Neural progenitor cell (in vitro differentiated cells): ENCODE data around the gene BEND3.

Experiments
- EZH2 ChIP-seq: fragments of 200-600 bp; sonication (generic); IDR thresholded peaks from 2 replicates; pipeline ENCODE4 v1.6.1; 2017; ENCODE audit warnings: antibody characterized with exemption, mild to moderate bottlenecking, moderate library complexity
- TF ChIP-seq, protein P1 (sequence below): fragments of 200-600 bp; sonication (generic); IDR thresholded peaks from 2 replicates; pipeline ENCODE4 v1.5.1; 2017; ENCODE audit warnings: antibody characterized with exemption, mild to moderate bottlenecking

- TF ChIP-seq, protein P1, sequence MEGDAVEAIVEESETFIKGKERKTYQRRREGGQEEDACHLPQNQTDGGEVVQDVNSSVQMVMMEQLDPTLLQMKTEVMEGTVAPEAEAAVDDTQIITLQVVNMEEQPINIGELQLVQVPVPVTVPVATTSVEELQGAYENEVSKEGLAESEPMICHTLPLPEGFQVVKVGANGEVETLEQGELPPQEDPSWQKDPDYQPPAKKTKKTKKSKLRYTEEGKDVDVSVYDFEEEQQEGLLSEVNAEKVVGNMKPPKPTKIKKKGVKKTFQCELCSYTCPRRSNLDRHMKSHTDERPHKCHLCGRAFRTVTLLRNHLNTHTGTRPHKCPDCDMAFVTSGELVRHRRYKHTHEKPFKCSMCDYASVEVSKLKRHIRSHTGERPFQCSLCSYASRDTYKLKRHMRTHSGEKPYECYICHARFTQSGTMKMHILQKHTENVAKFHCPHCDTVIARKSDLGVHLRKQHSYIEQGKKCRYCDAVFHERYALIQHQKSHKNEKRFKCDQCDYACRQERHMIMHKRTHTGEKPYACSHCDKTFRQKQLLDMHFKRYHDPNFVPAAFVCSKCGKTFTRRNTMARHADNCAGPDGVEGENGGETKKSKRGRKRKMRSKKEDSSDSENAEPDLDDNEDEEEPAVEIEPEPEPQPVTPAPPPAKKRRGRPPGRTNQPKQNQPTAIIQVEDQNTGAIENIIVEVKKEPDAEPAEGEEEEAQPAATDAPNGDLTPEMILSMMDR: no peak
- TF ChIP-seq EZH2: no peak
These were observed 6.0 kb upstream of the BEND3 start for GRCh38 chr6:107121266-107121665.
